GM18511 (cell line): Measurements from ENCODE around the gene GATAD2A.
"Not testable (repeated sequence)": the region's sequence is repeated elsewhere in the genome, so short reads cannot be mapped to it uniquely, and the experiment has no call there.

Source experiments
- ATAC-seq: cut with Tn5 transposase; IDR thresholded peaks from one replicate; pipeline ENCODE4 v1.9.1; 2021; ENCODE audit warnings: mild to moderate bottlenecking, moderate library complexity; ENCODE audit not compliant: unreplicated experiment

Gene GATAD2A, protein sequence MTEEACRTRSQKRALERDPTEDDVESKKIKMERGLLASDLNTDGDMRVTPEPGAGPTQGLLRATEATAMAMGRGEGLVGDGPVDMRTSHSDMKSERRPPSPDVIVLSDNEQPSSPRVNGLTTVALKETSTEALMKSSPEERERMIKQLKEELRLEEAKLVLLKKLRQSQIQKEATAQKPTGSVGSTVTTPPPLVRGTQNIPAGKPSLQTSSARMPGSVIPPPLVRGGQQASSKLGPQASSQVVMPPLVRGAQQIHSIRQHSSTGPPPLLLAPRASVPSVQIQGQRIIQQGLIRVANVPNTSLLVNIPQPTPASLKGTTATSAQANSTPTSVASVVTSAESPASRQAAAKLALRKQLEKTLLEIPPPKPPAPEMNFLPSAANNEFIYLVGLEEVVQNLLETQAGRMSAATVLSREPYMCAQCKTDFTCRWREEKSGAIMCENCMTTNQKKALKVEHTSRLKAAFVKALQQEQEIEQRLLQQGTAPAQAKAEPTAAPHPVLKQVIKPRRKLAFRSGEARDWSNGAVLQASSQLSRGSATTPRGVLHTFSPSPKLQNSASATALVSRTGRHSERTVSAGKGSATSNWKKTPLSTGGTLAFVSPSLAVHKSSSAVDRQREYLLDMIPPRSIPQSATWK

GRCh38 chr19:19404879-19405860 lies at the start of gene GATAD2A:
GATAD2A (plus strand) TSS chr19:19405675; CDS start chr19:19465346, 59,671 bp downstream.
- peak; percentile 70 for ATAC-seq

DNA sequence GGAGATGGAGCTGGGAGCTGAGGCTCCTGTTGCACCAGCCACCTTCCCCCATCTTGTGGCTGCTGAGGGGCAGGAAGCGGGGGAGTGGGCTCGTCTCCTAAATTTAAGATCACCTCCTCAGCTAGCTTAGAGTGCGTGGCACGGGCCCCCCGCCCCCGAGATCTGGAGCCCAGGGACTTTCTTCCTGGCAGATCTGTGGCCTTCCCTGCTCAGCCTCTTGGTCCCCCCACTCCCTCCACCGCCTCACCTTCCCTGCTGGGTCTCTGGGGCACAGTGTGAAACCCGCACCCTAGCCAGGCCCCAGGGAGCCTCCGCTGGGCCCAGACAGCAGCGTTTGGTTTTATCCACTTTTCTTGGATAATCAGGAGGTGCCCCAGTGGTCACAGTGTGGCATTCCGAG lies 49.0 kb upstream of the GATAD2A start:
- ATAC-seq, result no peak

DNA sequence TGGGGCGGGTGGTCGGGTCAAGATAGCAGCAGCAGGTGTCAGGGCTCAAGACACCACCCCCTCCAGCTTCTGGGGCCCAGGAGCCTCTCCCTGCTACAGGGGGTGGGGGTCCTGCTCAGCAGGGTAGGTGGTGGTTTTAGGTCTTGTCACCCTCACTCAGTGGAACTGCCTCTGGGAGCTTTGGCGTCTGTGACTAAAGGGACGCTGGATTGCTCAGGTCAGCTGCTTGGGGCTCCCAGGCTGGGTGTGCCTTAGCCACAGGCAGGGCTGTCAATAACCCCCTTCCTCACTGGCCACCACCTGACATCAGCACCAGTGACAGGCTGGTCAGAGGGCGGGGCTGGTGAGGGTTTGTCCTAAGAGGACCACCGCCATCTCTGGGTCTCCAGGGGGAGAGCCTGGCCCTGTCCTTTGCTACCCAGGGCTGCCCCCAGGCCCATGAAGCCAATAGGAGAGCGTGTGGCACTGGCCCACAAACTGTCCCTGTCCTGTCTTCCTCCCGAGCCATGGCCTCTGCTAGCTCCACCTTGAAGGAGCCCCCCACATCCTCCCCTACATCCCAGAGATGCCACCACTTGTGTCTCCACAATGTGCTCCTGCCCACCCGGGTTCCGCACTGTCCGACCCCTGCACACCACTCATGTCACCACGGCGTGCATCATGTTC lies 48.4 kb upstream of the GATAD2A start:
- no peak for ATAC-seq

DNA sequence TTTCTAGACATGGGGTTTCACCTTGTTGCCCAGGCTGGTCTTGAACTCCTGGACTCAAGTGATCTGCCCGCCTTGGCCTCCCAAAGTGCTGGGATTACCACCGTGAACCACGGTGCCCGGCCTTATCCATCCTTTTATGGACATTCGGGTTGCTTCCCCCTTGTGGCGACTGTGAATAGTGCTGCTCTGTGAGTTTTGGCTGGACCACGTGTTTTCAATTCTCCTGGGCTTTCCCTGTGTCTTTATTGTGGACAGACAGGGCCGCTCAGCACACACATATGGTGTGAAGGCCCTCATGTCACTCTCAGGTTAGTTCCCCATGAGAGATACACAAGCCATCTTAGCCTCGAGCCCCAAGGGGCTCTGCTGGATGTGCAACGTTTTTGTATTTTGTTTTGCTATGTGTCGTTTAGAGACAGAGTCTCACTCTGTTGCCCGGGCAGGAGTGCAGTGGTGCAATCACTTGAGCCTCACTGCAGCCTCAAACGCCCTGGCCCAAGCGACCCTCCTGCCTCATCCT lies 44.3 kb upstream of the GATAD2A start:
- peak; percentile 70 for ATAC-seq

GRCh38 chr19:19362075-19362474 lies 43.4 kb upstream of the GATAD2A start:
- no peak for ATAC-seq

- peak; percentile 62 for ATAC-seq
Measured at GRCh38 chr19:19366434-19367396, 38.8 kb upstream of the GATAD2A start.

GRCh38 chr19:19368087-19368486 lies 37.4 kb upstream of the GATAD2A start:
- no peak for ATAC-seq

DNA sequence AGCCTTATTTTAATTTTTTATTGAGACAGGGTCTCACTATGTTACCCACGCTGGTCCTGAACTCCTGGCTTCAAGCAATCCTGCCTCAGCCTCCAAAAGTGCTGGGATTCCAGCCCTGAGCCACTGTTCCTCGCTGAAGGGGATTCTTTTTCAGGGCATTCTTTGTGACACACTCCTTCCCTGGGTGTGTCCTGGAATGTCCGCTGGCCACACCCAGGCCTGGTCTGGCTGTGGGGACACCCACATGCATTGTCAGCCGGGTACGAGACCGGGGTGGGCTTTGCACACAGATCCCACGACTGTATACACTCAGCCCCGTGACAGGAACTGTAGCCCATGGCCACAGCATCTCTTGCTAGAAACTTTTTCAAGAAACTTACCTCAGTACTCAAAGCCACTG lies 34.4 kb upstream of the GATAD2A start:
- ATAC-seq, result no peak

GRCh38 chr19:19372656-19373416 lies 32.6 kb upstream of the GATAD2A start:
- ATAC-seq, result peak; percentile 92

GRCh38 chr19:19379527-19379926 lies 25.9 kb upstream of the GATAD2A start:
- ATAC-seq, result no peak

DNA sequence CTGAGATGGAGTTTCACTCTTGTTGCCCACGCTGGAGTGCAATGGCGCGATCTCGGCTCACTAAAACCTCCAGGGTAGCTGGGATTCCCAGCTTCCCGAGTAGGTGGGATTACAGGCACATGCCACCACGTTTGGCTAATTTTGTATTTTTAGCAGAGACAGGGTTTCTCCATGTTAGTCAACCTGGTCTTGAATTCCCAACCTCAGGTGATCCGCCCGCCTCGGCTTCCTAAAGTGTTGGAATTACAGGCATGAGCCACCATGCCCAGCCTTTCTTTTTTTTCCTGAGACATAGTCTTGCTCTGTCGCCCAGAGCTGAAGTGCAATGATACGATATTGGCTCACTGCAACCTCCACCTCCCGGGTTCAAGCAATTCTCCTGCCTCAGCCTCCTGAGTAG lies 25.2 kb upstream of the GATAD2A start:
- ATAC-seq, result not testable (repeated sequence)

GRCh38 chr19:19381007-19381926 lies 24.2 kb upstream of the GATAD2A start:
- no peak for ATAC-seq

DNA sequence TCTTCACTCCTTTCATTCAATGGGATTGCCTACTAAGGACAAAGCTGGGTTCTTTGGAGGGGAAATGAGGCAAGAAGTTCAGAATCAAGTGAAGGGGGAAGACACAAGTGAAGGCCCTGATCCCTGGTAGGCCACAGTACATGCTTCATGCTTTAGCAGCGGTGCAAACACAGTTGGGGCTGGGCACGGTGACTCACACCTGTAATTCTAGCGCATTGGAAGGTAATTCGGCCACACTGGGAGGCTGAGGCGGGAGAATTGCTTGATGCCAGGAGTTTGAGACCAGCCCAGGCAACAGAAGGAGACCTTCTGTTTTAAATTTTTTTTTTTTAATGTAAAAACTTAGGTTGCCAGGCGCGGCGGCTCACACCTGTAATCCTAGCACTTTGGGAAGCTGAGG lies 23.4 kb upstream of the GATAD2A start:
- no peak for ATAC-seq

GRCh38 chr19:19384486-19384885 lies 21.0 kb upstream of the GATAD2A start:
- no peak for ATAC-seq

DNA sequence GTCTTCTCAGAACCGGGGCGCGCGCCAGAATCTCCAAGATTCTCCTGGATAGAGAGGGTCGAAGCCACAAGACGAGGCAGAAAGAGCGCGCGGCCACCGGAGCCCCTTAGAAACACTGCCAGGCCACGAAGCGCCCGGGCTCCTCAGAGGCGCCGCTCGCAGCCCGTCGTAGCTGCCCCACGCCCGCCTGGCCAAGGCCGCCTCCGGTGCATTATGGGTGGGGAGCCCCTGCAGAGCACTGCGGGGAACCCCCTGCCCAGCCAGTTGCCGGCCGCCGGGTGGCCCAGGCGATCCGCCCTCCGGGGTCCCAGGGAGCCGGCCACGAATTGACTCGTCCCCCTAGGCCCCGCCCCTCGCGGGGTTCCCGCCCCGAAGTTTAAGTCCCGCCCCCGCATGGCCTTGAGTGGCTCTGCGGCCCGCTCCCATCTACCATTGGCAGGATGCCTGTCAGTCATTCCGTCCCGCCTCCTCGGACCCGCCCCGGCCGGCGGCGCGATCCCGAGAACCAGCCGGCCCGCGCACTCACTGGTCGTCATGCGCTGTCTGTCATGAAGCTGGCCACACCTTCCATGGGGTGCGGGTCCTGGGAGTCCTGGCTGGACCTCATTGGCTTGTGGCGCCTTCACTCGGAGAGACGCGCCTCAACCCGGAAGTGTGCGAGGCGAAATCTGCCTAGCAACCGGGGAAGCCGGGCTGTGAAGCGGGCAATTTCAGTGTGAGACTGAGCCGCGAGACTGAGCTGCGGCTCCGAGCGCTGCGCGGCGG lies 20.2 kb upstream of the GATAD2A start:
- ATAC-seq, result peak; percentile 93
